Stimulated activated CD8-positive, alpha-beta memory T cell treated with anti-CD3 and anti-CD28 coated beads, Interleukin-15, amount 100 ng/mL, for 4 hours (primary cell): ENCODE data around the gene DENR.
"Not testable (repeated sequence)": the region's sequence is repeated elsewhere in the genome, so short reads cannot be mapped to it uniquely, and the experiment has no call there.

ENCODE experiments used
- DNase-seq, 2 donors: peaks; one replicate each; pipeline ENCODE4 v3.0.0-alpha.2; 2020; ENCODE audit warnings: low read depth in 2 of 2

DENR gene

GRCh38 chr12:122740351-122740750 is 12.3 kb upstream of the DENR start:
- no peak for DNase-seq

- DNase-seq: no peak
Observed at GRCh38 chr12:122743895-122744525, 8.6 kb upstream of the DENR start.

GRCh38 chr12:122747224-122748135 is 5.1 kb upstream of the DENR start:
- DNase-seq: no peak

- no peak for DNase-seq
Observed at GRCh38 chr12:122749569-122750332, 2.9 kb upstream of the DENR start.

- DNase-seq: not testable (repeated sequence)
Observed at GRCh38 chr12:122750781-122751515, 1.7 kb upstream of the DENR start.

GRCh38 chr12:122753319-122753650 is 661 bp downstream of the DENR start:
- DNase-seq: no peak

GRCh38 chr12:122754790-122755189 is 2.2 kb downstream of the DENR start:
- DNase-seq: no peak

- no peak for DNase-seq
Observed at GRCh38 chr12:122757568-122757967, 4.9 kb downstream of the DENR start.

GRCh38 chr12:122785503-122785902 is 32.9 kb downstream of the DENR start:
- no peak for DNase-seq

GRCh38 chr12:122788387-122788786 is 35.8 kb downstream of the DENR start:
- no peak for DNase-seq

- DNase-seq: no peak
Observed at GRCh38 chr12:122789637-122790036, 37.0 kb downstream of the DENR start.

- no peak for DNase-seq
Observed at GRCh38 chr12:122790393-122791075, 37.9 kb downstream of the DENR start.

GRCh38 chr12:122793685-122794106 is 41.1 kb downstream of the DENR start:
- no peak for DNase-seq

GRCh38 chr12:122795807-122796206 is 43.2 kb downstream of the DENR start:
- DNase-seq: no peak

GRCh38 chr12:122799641-122800243 is 47.1 kb downstream of the DENR start:
- no peak for DNase-seq

GRCh38 chr12:122803937-122804336 is 51.3 kb downstream of the DENR start:
- DNase-seq: no peak

GRCh38 chr12:122804957-122805356 is 52.3 kb downstream of the DENR start:
- DNase-seq: not testable (repeated sequence)

- DNase-seq: no peak
Observed at GRCh38 chr12:122807651-122808050, 55.0 kb downstream of the DENR start.

GRCh38 chr12:122811777-122812176 is 59.2 kb downstream of the DENR start:
- DNase-seq: no peak

- no peak for DNase-seq
Observed at GRCh38 chr12:122813310-122813713, 60.7 kb downstream of the DENR start.
